Suprapubic skin (tissue), 4 donors: Measurements from ENCODE around the gene TOGARAM2.

Source experiments
- CTCF ChIP-seq, 2 donors: fragments of 200-600 bp in 1 of 2; fragments of 450-650 bp in 1 of 2; sonication (generic) in 1 of 2; IDR thresholded peaks; one replicate each; pipeline ENCODE4 v1.5.1; 2016 to 2019; ENCODE audit warnings: antibody characterized with exemption in 2 of 2, mild to moderate bottlenecking in 1 of 2, moderate library complexity in 1 of 2
- EP300 ChIP-seq: sonication (generic); formaldehyde crosslinking; IDR thresholded peaks from one replicate; pipeline ENCODE4 v1.6.1; 2017; ENCODE audit warnings: antibody characterized with exemption
- POLR2A ChIP-seq, 2 donors: fragments of 450-650 bp; IDR thresholded peaks; one replicate each; pipeline ENCODE4 v1.6.1; 2017; ENCODE audit warnings: antibody characterized with exemption in 2 of 2, mild to moderate bottlenecking in 2 of 2, moderate library complexity in 2 of 2
- POLR2AphosphoS5 ChIP-seq, 3 donors: sonication (generic); formaldehyde crosslinking; IDR thresholded peaks; one replicate each; pipeline ENCODE4 v1.6.1; 2017; ENCODE audit warnings: antibody characterized with exemption in 3 of 3

DNA sequence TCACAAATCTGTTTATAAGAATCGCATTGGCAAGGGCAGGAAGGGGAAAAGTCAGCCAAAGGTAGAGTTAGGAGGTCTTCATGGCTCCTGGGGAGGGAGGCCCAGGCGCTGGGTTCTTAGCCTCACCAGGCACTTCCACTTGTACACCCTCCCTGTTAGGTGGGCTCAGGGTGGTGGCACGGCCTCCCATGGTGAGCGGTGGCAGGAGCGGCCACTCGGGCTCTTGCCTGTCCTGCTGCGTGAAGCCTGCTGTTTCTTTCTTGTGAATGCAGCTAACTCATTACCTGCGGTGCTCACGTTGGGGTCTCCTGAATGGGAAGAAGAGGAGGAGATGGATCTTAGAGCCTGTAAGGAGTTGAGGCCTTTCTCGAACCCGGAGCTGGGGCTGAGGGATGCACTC, 40.8 kb downstream of the TOGARAM2 start:
- TF ChIP-seq POLR2A (IDR thresholded peaks at IDR 0.05) (no peak), CTCF (IDR thresholded peaks at IDR 0.05) (no peak), POLR2AphosphoS5 (IDR thresholded peaks at IDR 0.05) (no peak), EP300 (no peak)
